Measurements from ENCODE around the gene DYNC1I1.

GRCh38 chr7:95867309-95867708, 95.0 kb downstream of the DYNC1I1 start:
- TF ChIP-seq SOX6 (IDR thresholded peaks at IDR 0.05) = no peak
- no peak for TF ChIP-seq SOX6 (CRISPR knock-in tag; IDR thresholded peaks at IDR 0.05)
- TF ChIP-seq CTCF (CRISPR knock-in tag; IDR thresholded peaks at IDR 0.05) = no peak
- no peak for TF ChIP-seq MYC (CRISPR knock-in tag; IDR thresholded peaks at IDR 0.05; ENCODE audit: borderline replicate concordance)
- TF ChIP-seq BHLHE40 (IDR thresholded peaks at IDR 0.05; ENCODE audit: low read length) = no peak
- no peak for TF ChIP-seq ZHX2 (IDR thresholded peaks at IDR 0.05; ENCODE audit: low read depth)
- TF ChIP-seq ZHX2 (CRISPR knock-in tag; IDR thresholded peaks at IDR 0.05; ENCODE audit: borderline replicate concordance) = no peak
- TF ChIP-seq MAFG (CRISPR knock-in tag; IDR thresholded peaks at IDR 0.05) = no peak
- no peak for TF ChIP-seq POLR2AphosphoS5 (IDR thresholded peaks at IDR 0.05; ENCODE audit: low read depth, low read length)
- no peak for TF ChIP-seq RNF219 (CRISPR knock-in tag; IDR thresholded peaks at IDR 0.05)
- no peak for TF ChIP-seq SP2 (CRISPR knock-in tag; IDR thresholded peaks at IDR 0.05)
- TF ChIP-seq FOXK1 (CRISPR knock-in tag; IDR thresholded peaks at IDR 0.05; ENCODE audit: borderline replicate concordance, low read depth) = no peak
- TF ChIP-seq ZKSCAN8 (CRISPR knock-in tag; IDR thresholded peaks at IDR 0.05; ENCODE audit: borderline replicate concordance) = no peak
- TF ChIP-seq ZNF740 (CRISPR knock-in tag; IDR thresholded peaks at IDR 0.05) = no peak

Measured in HepG2 (cell line).